HG03159 (cell line): Measurements from ENCODE around the gene NRXN2.
"Not testable (repeated sequence)": the region's sequence is repeated elsewhere in the genome, so short reads cannot be mapped to it uniquely, and the experiment has no call there.

Experiments used
- ATAC-seq: cut with Tn5 transposase; IDR thresholded peaks from one replicate; pipeline ENCODE4 v1.9.1; 2021; ENCODE audit warnings: mild to moderate bottlenecking, moderate library complexity; ENCODE audit not compliant: unreplicated experiment

Gene NRXN2

GRCh38 chr11:64705501-64705900, 17.5 kb downstream of the NRXN2 start:
- no peak for ATAC-seq

- no peak for ATAC-seq
Measured at GRCh38 chr11:64703048-64703447, 19.9 kb downstream of the NRXN2 start.

GRCh38 chr11:64701956-64702355, 21.0 kb downstream of the NRXN2 start:
- not testable (repeated sequence) for ATAC-seq

GRCh38 chr11:64698427-64698826, 24.6 kb downstream of the NRXN2 start:
- ATAC-seq = no peak

GRCh38 chr11:64697663-64698375, 25.2 kb downstream of the NRXN2 start:
- no peak for ATAC-seq

- no peak for ATAC-seq
Measured at GRCh38 chr11:64696045-64696444, 27.0 kb downstream of the NRXN2 start.

GRCh38 chr11:64695548-64695947, 27.4 kb downstream of the NRXN2 start:
- no peak for ATAC-seq

- ATAC-seq = no peak
Measured at GRCh38 chr11:64694821-64695365, 28.1 kb downstream of the NRXN2 start.

GRCh38 chr11:64694026-64694755, 28.8 kb downstream of the NRXN2 start:
- ATAC-seq = no peak

GRCh38 chr11:64692764-64693331, 30.1 kb downstream of the NRXN2 start:
- ATAC-seq = no peak

GRCh38 chr11:64691543-64691942, 31.5 kb downstream of the NRXN2 start:
- no peak for ATAC-seq

- no peak for ATAC-seq
Measured at GRCh38 chr11:64690235-64690634, 32.8 kb downstream of the NRXN2 start.

GRCh38 chr11:64688534-64688982, 34.4 kb downstream of the NRXN2 start:
- peak; percentile 80 for ATAC-seq

GRCh38 chr11:64687643-64688533, 35.1 kb downstream of the NRXN2 start:
- ATAC-seq = no peak

- no peak for ATAC-seq
Measured at GRCh38 chr11:64687204-64687603, 35.8 kb downstream of the NRXN2 start.

GRCh38 chr11:64686466-64687170, 36.4 kb downstream of the NRXN2 start:
- no peak for ATAC-seq

- ATAC-seq = no peak
Measured at GRCh38 chr11:64685536-64685935, 37.5 kb downstream of the NRXN2 start.

GRCh38 chr11:64684357-64684756, 38.6 kb downstream of the NRXN2 start:
- no peak for ATAC-seq

- no peak for ATAC-seq
Measured at GRCh38 chr11:64681171-64681570, 41.8 kb downstream of the NRXN2 start.

GRCh38 chr11:64679846-64680245, 43.2 kb downstream of the NRXN2 start:
- ATAC-seq = no peak
